Activated naive CD4-positive, alpha-beta T cell (primary cell): ENCODE measurements around the gene SYTL1.

Experiments
- DNase-seq, 4 experiments: peaks; one replicate each; lab custom pipeline; 2025; lab: John Stamatoyannopoulos, UW

The SYTL1 gene

GRCh38 chr1:27318596-27318995 is 23.2 kb upstream of the SYTL1 start:
- no peak for DNase-seq

DNA sequence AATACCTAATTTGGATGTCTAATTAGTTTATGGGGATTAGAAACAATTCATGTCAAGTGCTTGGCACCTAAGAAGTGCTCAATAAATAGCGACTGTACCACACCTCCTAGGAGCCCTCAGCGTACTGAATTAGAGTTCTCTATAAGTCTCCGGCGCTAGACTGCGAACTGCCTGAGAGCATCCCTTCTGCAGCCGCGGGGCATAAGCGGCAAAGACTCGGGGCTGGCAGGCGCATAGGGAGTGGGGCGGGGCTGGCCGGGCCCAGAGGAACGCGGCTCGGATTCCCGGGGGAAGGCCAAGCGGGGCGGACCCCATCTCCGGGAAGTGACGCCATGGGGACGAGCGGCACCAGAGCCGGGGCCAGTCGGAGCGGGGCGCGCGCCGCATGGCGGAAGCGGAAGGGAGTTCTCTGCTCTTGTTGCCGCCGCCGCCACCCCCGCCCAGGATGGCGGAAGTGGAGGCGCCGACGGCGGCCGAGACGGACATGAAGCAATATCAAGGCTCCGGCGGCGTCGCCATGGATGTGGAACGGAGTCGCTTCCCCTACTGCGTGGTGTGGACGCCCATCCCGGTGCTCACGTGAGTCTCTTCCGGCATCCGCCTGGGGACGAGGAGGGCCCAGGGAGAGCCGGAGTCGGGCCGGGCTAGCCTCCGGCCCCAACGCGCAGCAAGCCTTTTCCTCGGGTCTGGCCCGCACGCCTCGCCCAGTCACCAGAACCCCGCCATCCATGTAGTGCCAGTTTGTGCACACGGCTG is 19.8 kb upstream of the SYTL1 start, which contains the start of gene TMEM222:
Gene TMEM222 (plus strand): TSS at position 351 of the 756 bp plus-strand sequence. CDS start 35 bp downstream, at position 386.
- peak; percentile 95 to 98 (median 96) for DNase-seq

GRCh38 chr1:27322569-27323240 is 19.1 kb upstream of the SYTL1 start:
- no peak for DNase-seq

DNA sequence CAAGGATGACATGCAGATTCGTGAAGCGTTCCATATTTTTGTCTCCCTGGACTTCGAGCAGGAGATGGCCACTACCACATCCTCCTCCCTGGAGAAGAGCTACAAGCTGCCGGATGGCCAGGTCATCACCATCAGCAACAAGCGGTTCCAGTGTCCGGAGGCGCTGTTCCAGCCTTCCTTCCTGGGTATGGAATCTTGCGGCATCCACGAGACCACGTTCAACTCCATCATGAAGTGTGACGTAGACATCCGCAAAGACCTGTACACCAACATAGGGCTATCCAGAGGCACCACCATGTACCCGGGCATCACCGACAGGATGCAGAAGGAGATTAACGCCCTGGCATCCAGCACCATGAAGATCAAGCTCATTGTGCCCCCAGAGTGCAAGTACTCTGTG is 16.5 kb upstream of the SYTL1 start:
- no peak for DNase-seq

GRCh38 chr1:27327964-27328363 is 13.9 kb upstream of the SYTL1 start:
- DNase-seq, result no peak

- DNase-seq, result no peak
These were observed 11.0 kb upstream of the SYTL1 start for GRCh38 chr1:27330786-27331185.

GRCh38 chr1:27331426-27331825 is 10.4 kb upstream of the SYTL1 start:
- no peak for DNase-seq

DNA sequence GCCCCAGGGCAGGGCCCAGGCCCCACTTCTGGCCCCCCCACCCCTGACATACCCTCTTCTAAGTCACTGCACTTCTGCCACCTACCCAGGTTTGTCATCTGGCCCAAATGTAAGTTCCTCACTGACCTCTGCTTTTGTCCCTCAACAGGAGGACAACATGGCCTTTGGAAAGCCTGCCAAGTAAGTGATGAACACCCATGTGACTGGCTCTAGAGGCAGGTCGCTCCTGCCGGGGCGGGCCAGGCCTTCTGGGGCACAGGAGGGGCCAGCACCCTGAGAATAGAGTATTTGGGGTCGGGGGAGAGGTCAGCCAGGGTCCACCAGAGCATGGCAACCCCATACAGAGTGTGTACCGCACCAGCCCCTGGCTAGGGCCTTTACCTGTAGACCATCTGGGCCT is 9.9 kb upstream of the SYTL1 start:
- DNase-seq, result no peak

DNA sequence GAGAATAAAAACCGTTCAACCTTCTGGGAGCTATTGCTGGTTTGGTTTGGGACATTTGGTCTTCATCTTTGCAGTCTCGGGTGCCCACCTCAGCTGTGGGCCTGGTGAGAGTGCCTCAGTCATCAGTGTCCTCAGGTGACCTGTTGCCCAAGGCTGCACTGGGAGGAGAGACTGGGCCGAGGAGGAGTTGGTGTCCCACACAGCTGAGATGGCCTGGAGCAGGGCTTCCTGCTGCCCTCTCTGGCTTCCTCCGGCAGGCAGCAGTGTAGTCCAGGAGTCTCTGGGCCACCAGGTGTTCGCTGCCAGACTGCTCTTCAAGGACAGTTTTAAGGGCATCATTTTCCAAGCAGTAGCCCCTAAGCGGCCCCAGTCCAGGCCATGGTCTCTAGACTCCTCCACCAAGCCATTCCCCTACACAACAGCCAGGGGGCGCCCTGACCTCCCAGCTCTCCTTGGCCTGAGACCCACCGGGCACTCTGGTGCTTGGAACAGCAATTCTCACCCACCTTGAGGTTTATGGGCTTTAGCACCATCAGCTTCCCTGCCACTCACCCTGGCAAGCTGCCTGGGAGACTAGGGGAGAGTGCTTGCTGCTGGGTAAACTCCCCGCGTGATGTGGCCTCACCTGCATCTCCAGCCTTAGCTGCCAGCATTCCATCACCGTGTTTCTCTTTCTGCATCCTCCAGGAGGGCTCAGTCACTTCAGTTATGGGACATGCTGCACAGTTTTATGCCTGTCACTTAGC is 9.1 kb upstream of the SYTL1 start:
- peak in 2 of 4 experiments; percentile 39 to 53 for DNase-seq

GRCh38 chr1:27333717-27334279 is 8.0 kb upstream of the SYTL1 start:
- no peak for DNase-seq

GRCh38 chr1:27335506-27336422 is 6.1 kb upstream of the SYTL1 start:
- no peak for DNase-seq

DNA sequence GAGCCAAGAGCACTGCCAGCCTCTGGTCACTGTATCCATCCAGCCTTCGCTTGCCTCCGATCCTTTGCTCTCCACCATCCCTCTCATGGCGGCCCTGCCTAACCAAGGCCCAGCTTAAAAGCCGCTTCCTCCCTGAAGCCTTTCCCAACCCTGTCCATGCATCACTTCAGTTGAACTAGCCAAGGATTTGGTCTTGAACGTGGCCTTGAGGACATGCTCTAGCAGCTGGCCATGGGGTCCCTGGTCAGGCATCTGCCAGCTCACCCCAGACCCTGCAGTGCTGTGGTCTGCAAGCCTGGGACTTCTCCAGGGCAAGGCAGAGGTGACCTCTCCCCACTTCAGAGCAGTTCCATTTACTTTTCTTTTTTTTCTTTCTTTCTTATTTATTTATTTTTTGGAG is 5.1 kb upstream of the SYTL1 start:
- no peak for DNase-seq

DNA sequence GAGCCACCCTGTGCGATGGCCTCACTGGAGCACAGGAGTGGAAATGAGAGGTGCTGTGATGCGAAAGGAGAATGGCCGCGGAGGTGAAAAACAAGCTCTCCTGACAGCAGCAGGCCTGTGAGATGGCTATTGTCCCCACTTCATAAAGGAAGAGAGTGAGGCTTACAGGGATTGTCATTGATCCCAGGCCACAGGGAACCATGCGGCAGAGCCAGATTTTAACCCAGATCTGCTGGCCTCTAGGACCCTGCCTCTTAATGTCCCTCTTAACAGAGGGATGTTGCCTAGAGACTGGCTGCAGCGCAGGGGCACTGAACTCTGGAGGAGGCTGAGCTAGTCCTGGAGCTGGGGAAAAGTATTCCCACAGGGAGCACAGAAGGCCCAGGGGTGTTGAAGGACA is 3.1 kb upstream of the SYTL1 start:
- no peak for DNase-seq

DNA sequence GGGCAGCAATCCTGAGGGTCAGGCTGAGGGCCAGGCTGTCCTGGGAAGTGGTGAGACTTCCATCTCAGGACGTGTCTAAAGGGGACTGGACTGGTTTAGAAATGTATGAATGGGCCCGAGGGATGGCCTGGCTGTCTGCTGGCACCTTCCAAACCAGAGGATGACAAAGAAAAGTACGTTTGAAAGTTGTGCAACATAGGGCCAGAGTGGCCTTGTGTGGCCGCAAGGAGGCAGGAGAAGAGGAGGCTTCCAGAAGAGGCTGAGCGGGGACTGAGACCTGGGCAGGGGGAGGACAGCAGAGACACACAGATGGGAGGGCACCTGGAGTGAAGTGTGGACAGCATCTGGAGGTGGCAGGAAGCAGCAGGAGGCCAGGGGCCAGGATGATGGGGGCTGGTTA is 2.6 kb upstream of the SYTL1 start:
- DNase-seq, result no peak

- peak in 1 of 4 experiments; percentile 16 for DNase-seq
These were observed 562 bp downstream of the SYTL1 start for GRCh38 chr1:27342391-27342777.

DNA sequence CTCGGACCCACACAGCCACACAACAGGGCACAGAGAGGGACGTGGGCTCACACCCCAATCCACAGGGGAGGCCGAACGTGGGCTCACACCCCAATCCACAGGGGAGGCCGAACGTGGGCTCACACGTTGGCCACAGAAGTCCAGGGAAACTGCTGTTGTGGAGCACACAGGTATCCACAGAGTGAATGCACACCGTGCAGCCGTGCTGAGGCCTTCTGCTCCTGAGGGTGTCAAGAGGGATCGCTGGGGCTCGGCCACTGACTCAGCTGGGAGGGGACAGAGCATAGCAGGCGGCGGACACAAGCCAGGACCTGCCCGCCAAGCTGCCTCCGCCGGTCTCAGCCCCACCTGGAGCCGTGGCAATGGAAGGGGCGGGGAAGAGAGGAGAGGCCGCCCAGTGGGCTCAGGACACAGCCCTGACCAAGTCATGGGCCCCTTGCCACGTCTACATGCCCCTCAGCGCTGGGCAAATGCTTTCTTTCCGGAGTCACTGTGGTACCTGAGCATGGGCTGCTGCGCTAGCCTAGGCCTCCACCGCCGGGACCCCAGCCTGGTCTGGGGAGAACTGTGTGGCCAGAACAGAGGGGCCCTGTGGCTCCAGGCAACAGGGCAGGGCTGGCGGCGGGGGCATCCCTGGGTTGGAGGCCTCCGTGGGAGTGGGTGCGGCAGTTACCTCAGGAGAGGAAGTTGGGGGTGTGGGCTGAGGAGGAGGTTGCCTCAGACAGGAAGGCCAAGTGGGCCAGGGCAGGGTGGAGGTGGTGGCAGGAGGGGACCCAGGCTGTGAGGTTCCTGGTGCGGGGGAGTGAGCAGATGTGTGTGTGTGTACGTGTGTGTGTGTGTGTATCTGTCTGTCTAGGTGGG is 1.2 kb downstream of the SYTL1 start:
- peak in 2 of 4 experiments; percentile 60 to 64 for DNase-seq

- DNase-seq, result no peak
These were observed 1.8 kb downstream of the SYTL1 start for GRCh38 chr1:27343639-27344025.

GRCh38 chr1:27345272-27345671 is 3.5 kb downstream of the SYTL1 start:
- DNase-seq, result no peak

DNA sequence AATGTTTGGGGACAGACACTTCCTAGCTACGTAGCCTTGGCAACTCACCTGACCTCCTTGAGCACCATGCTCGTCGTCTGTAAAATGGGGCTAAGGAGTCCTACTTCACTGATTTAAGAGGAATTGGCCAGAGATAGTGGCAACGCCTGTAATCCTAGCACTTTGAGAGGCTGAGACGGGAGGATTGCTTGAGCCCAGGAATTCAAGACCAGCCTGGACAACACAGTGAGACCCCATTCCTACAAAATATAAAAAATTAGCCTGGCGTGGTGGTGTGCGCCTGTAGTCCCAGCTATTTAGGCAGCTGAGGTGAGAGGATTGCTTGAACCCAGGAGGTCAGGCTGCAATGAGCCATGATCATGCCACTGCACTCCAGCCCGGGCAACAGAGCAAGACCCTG is 4.5 kb downstream of the SYTL1 start:
- no peak for DNase-seq

DNA sequence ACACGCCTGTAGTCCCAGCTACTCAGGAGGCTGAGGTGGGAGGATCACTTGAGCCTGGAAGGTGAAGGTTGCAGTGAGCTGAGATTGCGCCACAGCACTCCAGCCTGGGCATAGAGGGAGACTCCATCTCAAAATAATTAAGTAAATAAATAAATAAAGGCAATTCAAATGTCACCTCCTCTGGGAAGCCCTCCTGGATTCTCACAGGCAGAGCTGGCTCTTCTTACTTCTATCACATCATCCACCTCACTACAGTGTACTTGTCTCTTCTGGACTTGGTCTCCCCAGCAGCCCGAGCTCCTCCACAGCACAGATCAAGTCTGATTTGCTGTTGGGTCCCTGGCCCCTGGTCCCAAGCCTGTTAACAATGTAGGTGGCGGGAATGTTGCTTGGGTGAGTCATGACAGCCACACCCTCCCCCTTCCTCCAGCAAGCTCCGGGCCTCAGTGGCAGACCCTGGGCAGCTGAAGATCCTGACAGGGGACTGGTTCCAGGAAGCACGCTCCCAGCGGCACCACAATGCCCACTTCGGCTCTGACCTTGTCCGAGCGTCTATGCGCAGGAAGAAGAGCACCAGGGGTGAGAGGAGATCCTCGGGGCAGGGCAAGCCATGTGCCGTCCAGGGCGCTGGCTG is 5.3 kb downstream of the SYTL1 start:
- DNase-seq, result no peak
